Daoy (cell line): ENCODE results near the gene CLCN5. TPM values are rescaled to one million over a fixed set of nuclear protein-coding genes. Genes with fewer than 3 reads are reported as not detected.

Experiments used
- DNase-seq: peaks from one replicate; pipeline ENCODE4 v3.0.0-alpha.2; 2015; ENCODE audit warnings: low read depth
- total RNA-seq: library from RNA; depleted of rRNA; stranded (reverse); fragments of >200 nt; shearing (Covaris generic); gene quantifications from 2 replicates; pipeline ENCODE4 v1.2.3, GENCODE V29; 2014; rRNA removed

Gene CLCN5
- total RNA-seq, result 3.7 and 3.8 TPM in 2 replicates

DNA sequence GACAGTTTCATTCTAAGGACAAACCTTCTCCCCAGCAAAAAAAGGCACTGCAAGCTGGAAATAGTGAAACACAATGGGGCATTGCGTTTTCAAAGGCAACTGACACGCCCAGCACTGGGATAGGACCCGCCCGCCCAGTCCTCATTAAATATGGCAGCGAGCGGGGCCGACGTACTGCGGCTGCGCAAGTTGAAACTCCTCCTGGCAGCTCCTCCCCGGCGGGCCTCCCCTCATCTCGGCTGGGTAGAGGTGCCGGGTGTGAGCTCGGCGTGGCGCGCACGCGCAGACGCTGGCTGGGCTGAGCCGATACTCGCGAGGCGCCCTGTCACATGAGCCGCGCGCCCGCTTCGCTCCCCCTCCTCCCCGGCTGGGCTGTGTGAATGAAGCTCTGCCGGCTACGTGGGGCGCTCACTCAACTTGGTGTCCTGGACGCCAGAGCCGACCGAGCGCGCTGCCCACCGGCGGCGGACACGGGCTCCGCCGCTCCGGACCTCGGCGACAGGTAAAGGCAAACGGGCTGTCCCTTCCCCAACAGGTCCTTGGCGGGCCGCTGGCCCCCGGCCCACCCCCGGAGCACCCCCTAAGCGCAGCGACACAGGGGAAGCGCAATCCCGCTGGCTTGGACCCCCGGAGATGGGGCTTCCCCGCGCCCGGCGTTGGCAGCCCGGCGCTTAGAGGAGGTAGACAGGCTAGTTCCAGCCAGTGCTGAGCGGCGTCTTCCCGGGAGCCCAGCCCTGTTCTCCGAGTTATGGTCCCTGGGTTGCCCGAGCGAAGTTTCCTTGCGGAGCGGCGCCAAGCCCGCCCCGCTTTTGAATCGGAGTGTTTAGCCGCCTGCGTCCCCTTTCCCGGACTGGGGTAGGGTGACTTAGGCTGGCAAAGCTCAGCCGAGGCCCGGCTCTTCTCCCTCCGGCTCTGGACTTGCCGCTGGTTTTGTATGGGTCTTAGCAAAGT lies at the start of gene CLCN5:
Gene CLCN5 (plus strand): TSS at position 306 of the 951 bp plus-strand sequence. CDS start 2,703 bp downstream, outside the sequence.
- DNase-seq, result peak; percentile 95

DNA sequence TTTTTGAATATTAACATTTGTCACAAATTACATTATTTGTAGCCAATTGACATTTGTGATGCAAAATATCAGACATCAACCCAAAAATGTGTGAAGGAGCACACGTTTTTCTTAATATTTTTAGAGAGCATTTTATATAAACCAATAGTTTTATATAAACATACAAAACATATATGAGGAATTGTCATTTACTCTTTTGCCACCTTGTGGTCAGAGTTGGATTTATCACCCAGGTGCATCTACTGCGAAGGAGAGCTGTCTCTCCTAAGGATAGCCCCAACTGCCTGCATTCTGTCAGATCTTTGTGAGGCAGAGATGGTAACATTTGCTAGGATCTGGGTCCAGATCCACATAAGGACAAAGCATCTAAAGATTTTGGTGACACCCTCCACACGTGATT lies 45.6 kb upstream of the CLCN5 start:
- peak; percentile 12 for DNase-seq

DNA sequence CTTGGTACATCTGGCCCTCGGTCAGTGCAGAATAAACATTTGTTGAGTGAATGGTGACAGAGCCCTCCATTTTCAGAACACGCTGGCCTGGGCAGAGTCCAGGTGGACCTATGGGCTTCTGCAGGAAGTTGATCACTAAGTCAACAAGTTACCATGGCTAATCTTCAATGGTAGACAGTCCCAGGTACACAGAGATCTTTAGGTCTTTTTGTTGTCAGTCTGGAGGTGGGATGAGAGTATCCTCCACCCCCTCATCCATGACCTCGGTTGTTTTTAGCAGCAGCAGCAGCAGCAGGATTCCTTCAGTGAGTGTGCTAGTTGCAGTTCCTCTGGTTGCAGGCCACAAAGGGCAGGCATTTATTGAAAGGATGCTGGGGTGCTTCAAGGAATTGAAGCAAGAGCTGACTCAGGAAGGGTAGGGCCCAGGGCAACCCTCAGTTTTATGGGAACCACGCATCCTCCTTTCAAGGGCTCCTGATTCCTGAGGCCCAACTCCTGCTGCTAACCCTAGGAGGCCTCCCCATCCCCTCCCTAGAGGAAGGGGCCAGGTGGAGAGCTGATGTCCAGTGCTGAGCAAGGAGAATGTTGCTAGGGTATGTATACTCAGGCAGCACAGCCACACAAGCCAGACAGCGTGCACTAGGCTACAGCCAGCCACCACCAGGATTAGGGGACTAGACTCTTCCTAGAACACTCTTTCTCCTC lies 44.8 kb upstream of the CLCN5 start:
- DNase-seq, result no peak

DNA sequence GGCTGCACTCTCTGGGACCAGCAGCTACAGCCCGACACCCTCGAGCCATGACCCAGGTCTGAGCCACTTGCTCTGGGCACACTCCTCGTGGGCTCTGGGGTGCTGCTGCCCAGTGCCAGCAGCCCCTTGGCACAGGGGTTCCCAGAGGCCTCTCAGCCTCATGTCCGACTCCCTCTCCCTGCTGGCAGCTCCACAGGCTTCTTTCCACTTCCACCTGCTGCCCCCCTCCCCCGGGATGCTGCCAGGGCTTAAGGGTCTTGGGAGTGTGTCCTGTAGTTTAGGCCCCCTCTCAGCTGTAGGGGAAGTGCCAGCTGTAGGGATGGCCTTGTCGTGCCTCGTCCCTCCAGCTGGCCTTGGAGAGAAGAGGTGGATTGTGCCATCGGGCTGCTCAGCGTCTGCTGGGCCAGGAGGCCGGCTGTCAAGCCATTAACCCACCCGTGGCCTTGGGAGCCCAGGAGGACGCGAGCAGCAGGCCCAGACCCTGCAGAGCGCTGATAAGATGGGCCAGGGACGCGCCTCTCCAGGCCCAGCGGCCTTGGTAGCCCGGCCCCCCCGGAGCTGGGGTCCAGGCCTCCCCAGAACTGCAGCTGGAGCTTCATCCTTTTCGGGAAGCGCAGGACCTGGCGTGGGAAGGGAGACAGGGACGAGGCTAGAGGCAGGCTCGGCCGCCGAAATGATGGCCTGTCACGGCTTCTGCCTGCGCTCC lies 44.1 kb upstream of the CLCN5 start:
- DNase-seq, result no peak

DNA sequence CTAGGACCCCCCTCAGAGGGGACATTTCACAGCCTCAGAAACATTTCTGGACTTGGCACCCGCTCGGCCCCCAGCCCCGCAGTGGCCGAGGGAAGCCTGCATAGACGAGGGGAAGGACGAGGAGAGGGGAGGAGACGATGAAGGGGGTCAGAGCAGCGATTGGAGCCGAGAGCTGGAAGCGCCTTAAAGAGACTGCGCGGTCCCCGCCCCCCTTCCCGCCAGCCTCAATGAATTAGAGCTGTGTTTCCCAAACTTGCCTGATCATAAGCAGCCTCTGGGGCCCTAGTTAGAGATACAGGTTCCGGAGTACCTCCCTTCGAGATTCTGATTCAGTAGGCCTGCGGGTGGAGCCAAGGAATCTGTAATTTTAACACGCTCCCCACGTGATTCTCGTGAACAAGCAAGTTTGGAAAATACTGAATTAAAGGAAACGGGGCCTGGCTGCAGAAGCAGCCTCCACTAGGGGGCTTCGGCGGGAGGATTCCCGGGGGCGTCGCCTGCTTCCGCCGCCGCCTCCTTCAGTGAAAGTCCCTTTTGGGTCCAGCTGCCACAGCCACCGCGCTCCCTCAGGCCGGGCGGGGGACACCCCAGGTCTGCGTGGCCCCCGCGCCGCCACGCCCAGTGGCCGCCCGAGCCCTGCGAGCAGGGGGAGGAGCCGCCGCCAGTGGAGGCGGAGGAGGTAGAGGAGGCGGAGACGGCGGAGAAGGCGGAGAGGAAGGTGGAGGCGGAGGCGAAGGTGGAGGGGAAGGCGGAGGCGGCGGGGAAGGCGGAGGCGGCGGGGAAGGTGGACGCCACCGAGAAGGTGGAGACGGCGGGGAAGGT lies 43.4 kb upstream of the CLCN5 start, which contains the start of gene USP27X:
Gene USP27X (plus strand): TSS at position 651 of the 822 bp plus-strand sequence. CDS start 824 bp downstream, outside the sequence.
- DNase-seq, result peak; percentile 85

DNA sequence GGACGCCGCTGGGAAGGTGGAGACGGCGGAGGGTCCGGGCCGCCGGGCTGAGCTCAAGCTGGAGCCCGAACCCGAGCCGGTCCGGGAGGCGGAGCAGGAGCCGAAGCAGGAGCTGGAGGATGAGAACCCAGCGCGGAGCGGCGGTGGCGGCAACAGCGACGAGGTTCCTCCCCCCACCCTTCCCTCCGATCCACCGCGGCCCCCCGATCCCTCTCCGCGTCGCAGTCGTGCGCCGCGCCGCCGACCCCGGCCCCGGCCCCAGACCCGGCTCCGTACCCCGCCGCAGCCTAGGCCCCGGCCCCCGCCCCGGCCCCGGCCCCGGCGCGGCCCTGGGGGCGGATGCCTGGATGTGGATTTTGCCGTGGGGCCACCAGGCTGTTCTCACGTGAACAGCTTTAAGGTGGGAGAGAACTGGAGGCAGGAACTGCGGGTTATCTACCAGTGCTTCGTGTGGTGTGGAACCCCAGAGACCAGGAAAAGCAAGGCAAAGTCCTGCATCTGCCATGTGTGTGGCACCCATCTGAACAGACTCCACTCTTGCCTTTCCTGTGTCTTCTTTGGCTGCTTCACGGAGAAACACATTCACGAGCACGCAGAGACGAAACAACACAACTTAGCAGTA lies 42.6 kb upstream of the CLCN5 start:
- DNase-seq, result no peak

DNA sequence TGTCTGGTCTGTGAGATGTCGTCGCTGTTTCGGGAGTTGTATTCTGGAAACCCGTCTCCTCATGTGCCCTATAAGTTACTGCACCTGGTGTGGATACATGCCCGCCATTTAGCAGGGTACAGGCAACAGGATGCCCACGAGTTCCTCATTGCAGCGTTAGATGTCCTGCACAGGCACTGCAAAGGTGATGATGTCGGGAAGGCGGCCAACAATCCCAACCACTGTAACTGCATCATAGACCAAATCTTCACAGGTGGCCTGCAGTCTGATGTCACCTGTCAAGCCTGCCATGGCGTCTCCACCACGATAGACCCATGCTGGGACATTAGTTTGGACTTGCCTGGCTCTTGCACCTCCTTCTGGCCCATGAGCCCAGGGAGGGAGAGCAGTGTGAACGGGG lies 41.7 kb upstream of the CLCN5 start:
- DNase-seq, result no peak

DNA sequence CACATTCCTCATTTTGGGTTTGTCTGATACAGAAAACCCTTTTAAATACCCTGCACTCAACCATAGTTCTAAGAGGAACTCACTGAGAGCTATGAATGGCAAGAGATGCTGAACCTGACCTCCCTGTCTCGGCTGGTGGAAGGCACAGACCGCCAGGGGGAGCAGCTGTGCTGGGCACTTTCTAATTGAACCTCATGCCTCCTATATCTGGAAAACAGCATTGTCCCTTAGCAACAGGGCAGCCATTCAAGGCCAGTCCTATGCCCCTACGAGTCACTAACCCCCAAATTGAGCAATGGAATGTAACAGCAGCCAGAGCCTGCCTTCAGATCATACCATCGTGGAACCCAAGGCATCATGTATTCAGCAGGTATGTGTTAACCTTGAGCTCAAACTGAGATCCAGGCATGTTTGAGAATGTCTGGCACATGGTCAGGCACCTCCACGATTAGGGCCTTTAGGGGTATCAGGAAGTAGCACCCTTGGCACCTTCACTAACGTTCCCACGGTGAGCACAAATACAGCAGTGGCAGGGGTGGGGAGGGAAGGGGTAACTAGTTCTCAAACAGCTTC lies 38.0 kb upstream of the CLCN5 start:
- peak; percentile 52 for DNase-seq

DNA sequence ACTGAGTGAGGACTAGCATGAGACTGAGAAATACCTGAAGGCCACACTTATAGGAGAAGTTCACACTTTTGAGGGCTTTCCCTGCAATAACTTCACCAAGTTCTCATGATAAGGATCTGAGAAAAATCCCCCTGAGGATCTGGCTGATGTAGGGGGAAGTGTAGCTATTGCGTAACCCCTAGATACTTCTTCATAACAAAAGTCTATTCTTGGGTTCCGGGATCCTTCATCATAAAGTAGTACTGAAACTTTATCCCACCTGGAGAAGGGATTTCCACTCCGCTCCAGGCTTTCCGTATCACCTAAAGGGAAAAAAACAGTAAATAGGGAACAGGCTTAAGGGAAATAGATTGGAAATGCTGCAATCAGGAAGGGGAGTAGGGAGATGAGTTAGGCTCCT lies 29.9 kb upstream of the CLCN5 start:
- no peak for DNase-seq

DNA sequence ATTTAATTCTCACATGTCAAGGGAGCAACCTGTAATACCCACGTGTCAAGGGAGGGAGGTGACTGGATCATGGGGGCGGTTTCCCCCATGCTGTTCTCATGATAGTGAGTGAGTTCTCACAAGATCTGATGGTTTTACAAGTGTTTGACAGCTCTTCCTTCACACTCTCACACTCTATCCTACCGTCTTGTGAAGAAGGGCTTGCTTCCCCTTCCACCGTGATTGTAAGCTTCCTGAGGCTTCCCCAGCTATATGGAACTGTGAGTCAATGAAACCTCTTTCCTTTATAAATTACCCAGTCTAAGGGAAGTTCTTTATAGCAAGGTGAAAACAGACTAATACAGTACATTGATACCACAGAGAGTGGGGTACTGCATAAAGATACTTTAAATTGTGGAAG lies 25.4 kb upstream of the CLCN5 start:
- DNase-seq, result no peak

DNA sequence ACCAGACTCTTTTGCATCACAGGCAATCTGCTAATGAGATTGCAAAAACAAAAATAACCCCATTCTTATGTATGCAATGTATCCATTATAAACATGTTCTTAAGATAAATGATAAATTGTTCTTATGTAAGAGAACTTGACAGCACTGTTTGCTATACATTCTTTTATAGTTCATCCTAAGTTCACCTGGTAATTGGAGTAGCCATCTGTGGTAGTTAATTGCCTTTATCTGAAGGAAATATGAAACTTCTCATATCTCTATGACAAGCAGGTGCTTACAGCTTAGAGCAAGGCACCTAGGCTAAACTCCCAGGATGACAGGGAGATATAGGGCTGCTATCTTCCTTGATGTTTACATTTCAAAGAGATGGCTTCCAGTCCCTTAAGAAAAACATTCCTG lies 21.3 kb upstream of the CLCN5 start:
- no peak for DNase-seq

DNA sequence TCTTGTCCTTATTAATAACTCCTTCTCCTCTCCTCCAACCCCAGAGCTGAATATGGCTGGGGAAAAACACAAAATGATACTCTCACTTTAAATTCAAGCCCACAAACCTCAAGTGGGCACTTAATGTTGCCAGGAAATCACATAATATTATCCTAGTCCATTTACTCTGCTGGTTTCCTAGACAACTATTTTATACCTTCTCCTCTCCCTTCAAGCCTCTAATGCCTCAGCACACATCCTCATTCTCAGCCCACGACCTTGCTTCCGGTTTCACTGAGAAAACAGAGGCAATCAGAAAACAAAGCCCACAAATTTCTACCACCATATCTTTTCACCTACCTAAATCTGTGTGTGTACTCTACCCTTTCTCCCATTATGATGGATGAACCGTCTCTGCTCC lies 12.1 kb upstream of the CLCN5 start:
- peak; percentile 13 for DNase-seq

DNA sequence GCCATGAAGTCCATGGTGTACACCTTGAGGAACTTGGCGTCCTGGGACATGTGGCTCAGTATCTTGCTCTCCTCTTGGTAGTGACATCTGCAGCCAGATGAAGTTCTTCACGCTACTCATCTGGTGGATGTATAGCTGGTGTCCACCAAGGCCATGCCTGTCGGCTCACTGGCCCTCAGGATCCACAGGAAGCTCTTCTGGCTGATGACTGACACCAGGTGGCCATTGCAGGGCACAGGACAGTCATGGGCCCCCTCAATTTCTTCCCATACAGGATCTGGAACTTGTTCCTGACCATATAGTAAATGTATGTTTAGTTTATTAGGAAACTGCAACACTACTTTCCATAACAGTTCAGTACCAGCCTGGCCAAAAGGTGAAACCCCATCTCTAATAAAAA lies 10.3 kb upstream of the CLCN5 start:
- no peak for DNase-seq

DNA sequence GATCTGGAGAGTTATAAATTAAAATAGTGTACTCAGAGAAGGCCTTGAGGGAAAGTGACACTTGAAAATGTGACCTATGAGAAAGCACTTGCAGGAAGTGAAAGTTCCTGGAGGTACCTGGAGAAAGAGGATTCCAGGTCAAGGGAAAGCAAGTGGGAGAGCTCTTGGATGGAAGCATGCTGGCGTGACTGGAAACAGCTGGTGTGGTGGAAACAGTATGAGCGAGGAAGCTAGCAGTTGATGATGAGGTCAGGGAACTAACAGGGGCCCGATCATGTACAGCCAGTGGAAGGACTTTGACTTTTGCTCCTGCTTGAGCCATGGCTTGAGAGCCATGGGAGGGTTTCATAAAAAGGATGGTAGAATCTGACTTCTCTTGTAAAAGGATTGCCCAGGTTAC lies 9.5 kb upstream of the CLCN5 start:
- DNase-seq, result no peak

DNA sequence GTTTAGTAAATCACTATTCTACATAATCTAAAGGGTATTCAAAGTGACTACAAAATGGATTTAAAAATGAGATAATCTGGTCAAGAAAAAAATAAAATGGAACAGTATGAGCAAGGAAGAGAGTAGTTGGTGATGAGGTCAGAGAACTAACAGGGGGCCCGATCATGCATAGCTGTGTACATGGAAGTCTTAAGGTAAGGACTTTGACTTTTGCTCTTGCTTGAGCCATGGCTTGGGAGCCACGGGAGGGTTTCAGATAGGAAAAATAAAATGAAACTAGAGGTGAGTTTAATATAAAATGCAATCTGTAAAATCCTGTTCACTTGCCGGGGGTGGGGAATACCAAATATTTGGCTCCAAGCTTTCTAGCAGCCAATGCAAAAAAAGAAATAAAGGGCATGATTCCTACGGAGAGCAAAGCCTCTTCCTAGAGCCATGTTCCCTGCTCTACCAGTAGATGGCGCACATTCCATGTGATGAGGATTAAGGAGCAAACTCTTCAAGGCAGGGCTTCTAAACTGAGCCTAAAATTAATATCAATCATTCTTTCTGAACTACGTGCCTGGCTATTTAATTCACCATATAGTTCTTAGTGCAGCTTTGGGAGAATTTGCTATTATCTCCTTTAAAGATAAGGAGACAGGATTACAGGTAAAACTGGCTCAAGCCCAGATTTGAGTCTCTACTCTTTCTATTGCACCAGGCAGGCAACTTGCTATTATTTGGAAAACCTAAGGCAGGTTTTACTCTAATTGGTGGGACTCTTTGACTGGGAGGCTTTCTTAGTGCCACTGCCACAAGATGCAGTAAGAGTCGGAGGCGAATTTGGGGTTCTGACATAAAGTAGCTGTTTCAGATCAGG lies 6.8 kb upstream of the CLCN5 start:
- DNase-seq, result peak; percentile 22

DNA sequence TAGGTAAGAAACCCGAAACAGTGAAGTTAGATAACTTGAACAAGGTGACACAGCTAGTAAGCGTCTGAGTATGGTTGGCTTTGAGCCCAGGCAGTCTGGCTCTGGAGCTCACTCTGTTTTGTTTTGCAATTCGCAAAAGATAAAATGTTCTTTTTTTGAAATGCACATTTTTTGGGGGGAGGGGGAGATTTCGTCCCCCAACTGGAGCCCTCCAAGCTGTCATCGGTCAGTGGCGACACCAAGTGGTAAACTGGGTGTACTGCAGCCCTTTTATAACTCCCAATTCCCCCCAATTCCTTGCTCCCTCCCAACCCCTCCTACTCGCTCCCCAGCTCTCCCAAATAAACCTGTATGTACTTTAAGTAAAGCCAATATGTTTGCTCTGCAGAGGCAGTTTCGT lies 2.8 kb upstream of the CLCN5 start:
- no peak for DNase-seq

DNA sequence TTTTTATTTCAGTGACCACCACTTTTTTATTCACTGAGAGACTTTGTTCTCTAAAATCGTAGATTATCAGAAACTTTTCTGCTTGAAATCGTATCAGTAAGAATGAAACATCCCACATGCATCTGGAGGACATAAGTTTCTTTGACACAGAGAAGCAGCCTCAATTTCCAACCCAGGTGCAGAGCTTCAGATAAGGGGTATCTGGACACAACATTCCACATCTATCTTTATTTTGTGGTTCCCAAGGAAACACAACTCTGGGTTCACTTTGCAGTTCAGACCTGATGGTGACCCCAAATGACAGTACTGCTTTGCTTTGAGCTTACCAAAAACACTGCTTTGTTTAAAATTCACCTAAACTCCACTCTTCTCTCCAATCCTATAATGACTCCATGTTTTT lies 1.3 kb upstream of the CLCN5 start:
- no peak for DNase-seq

DNA sequence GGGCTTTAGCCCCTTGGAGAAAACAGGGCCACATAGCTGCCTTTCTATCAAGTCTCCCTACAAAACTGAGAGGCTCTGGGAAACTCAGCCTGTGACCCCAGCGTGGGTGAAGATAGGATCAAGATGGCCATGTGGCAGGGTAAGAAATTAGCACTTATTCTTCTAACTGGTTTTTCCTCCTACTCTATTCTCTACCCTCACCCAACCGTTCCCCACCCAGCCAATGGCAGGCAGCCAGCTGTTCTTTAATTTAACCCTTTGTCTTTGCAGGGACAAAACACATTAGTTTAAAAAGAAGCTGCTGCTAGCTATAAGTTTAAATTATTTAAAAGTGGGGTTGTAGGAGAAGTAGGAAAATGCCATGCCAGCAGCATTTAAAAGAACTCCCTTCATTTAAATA lies 2.8 kb downstream of the CLCN5 start:
- DNase-seq, result no peak

DNA sequence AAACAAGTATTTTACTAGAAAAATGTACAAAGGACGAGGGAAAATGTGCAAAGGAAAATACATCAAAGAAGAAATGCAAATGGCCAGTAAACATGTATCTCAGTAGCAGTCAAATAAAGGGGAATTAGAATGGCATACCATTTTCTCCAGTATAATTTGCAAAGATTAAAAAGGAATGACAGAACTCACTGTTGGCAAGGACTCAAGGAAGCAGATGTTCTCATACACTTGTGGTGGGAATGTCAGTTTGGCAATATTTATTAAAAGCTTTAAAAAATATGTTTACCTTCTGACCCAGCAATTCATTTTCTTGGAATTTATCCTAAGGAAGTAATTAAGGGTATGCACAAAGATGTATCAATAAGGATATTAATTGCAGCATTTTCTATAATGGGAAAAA lies 7.6 kb downstream of the CLCN5 start:
- DNase-seq, result no peak

DNA sequence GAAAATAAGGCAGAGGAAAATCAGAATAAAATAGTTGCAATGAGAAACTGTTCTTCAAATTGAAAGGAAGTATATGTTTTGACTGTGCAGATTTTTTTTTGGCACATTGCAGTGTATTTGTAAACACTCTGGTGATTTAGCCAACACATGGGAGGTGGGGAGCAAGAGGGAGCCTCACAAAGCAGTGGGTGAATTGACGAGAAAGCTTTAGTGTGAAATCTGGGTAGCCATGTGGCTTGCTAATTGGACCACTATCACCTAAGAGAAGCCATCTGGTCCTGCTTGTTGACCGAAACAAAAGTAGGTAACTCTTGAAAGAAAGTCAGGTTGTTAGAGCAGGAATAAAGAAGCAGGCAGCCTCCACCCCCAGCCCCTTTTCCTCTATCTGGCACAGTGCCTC lies 10.4 kb downstream of the CLCN5 start:
- DNase-seq, result no peak
